Esophagus muscularis mucosa (tissue), 4 donors: Measurements from ENCODE around the gene CRYM. TPM values are rescaled to one million over a fixed set of nuclear protein-coding genes. Genes with fewer than 3 reads are reported as not detected.

Source experiments
- DNase-seq: peaks from one replicate; pipeline ENCODE4 v3.0.0-alpha.2; 2017; ENCODE audit errors: extremely low spot score
- H3K27ac ChIP-seq, 4 donors: fragments of 200-600 bp; sonication (generic); replicated peaks in 1 of 4; 1 replicate in 3 of 4; 2 replicates in 1 of 4; pipeline ENCODE4 v1.5.1; 2016 to 2019; ENCODE audit warnings: mild to moderate bottlenecking in 1 of 4
- H3K27me3 ChIP-seq, 4 donors: fragments of 200-600 bp; sonication (generic); one replicate each; pipeline versions ENCODE4 v1.5.1 to v1.6.0; 2016 to 2019
- H3K36me3 ChIP-seq, 4 donors: fragments of 200-600 bp; sonication (generic); one replicate each; pipeline ENCODE4 v1.5.1; 2016 to 2019
- H3K4me1 ChIP-seq, 4 donors: fragments of 200-600 bp; sonication (generic); one replicate each; pipeline ENCODE4 v1.5.1; 2016 to 2019
- H3K4me3 ChIP-seq, 4 donors: fragments of 200-600 bp; sonication (generic); 1 replicate in 2 of 4; 2 replicates in 2 of 4; pipeline ENCODE4 v1.5.1; 2016 to 2019; ENCODE audit warnings: mild to moderate bottlenecking in 4 of 4, moderate library complexity in 1 of 4
- H3K9me3 ChIP-seq, 4 donors: fragments of 200-600 bp; sonication (generic); 1 replicate in 3 of 4; 2 replicates in 1 of 4; pipeline ENCODE4 v1.5.1; 2016 to 2019
- EP300 ChIP-seq: sonication (generic); formaldehyde crosslinking; IDR thresholded peaks from one replicate; pipeline ENCODE4 v1.6.1; 2017; ENCODE audit warnings: antibody characterized with exemption
- POLR2A ChIP-seq: fragments of 450-650 bp; IDR thresholded peaks from one replicate; pipeline ENCODE4 v1.6.1; 2017; ENCODE audit warnings: antibody characterized with exemption, moderate library complexity, mild to moderate bottlenecking, low read depth
- POLR2AphosphoS5 ChIP-seq, 2 donors: sonication (generic); formaldehyde crosslinking; IDR thresholded peaks; one replicate each; pipeline ENCODE4 v1.6.1; 2017; ENCODE audit warnings: antibody characterized with exemption in 2 of 2
- WGBS: methylation state at CpG from one replicate; pipeline ENCODE4 v1.1.5; 2018; 5-methylcytosine and 5-hydroxymethylcytosine counted together
- intact Hi-C: fragments of 100-400 bp; cut with DNase I; formaldehyde crosslinking; loops from one replicate; pipeline ENCODE4 v1.15.1; 2023
- total RNA-seq, 4 donors: library from RNA; depleted of rRNA; stranded (reverse); fragments of >200 nt; gene quantifications; one replicate each; pipeline versions ENCODE4 v1.1.0 to v1.2.1, GENCODE V29; 2016
- TF ChIP-seq, protein P1 (sequence below), 3 experiments: fragments of 200-600 bp in 2 of 3; fragments of 450-650 bp in 1 of 3; sonication (generic) in 2 of 3; IDR thresholded peaks; one replicate each; pipeline ENCODE4 v1.5.1; 2017 to 2019; ENCODE audit warnings: antibody characterized with exemption in 3 of 3, mild to moderate bottlenecking in 2 of 3, moderate library complexity in 1 of 3

Gene CRYM
- total RNA-seq, 4 donors from 2014 or later: 1.0 to 1.2 TPM; not detected in 2

GRCh38 chr16:21285314-21285713 is 7.2 kb upstream of the CRYM start:
- peaks cover 0 to 57% (median 14%) of the 10 kb centered on the region in 4 donors for H3K27me3 ChIP-seq
- WGBS: 31% methylated on average over 1 of the region's 1 CpG
- TF ChIP-seq POLR2A (no peak), EP300 (no peak), POLR2AphosphoS5 (IDR thresholded peaks at IDR 0.05) (no peak)
- TF ChIP-seq, protein P1, sequence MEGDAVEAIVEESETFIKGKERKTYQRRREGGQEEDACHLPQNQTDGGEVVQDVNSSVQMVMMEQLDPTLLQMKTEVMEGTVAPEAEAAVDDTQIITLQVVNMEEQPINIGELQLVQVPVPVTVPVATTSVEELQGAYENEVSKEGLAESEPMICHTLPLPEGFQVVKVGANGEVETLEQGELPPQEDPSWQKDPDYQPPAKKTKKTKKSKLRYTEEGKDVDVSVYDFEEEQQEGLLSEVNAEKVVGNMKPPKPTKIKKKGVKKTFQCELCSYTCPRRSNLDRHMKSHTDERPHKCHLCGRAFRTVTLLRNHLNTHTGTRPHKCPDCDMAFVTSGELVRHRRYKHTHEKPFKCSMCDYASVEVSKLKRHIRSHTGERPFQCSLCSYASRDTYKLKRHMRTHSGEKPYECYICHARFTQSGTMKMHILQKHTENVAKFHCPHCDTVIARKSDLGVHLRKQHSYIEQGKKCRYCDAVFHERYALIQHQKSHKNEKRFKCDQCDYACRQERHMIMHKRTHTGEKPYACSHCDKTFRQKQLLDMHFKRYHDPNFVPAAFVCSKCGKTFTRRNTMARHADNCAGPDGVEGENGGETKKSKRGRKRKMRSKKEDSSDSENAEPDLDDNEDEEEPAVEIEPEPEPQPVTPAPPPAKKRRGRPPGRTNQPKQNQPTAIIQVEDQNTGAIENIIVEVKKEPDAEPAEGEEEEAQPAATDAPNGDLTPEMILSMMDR (IDR thresholded peaks at IDR 0.05): no peak

GRCh38 chr16:21284414-21284813 is 6.3 kb upstream of the CRYM start:
- Histone ChIP-seq H3K4me3 (no peak overlapping the region), H3K9me3 (peaks cover 0 to 2% (median 0%) of the 10 kb centered on the region in 4 donors), H3K27ac (no peak overlapping the region), H3K4me1 (peaks cover 5 to 11% (median 10%) of the 10 kb centered on the region in 4 donors), H3K36me3 (no peaks in the 10 kb centered on the region), H3K27me3 (peaks cover 0 to 51% (median 14%) of the 10 kb centered on the region in 4 donors)
- no peak for TF ChIP-seq POLR2AphosphoS5 (IDR thresholded peaks at IDR 0.05)
- no peak for TF ChIP-seq POLR2A
- no peak for TF ChIP-seq EP300
- TF ChIP-seq, protein P1 (IDR thresholded peaks at IDR 0.05): no peak
- intact Hi-C loops: no loop called here
- DNase-seq: no peak
- WGBS: 87% methylated on average over 4 of the region's 4 CpGs

More at GRCh38 chr16:21285314-21285713, 7.2 kb upstream of the CRYM start:
- intact Hi-C loops: no loop called here
- Histone ChIP-seq H3K4me3 (no peak overlapping the region), H3K9me3 (peaks cover 0 to 5% (median 0%) of the 10 kb centered on the region in 4 donors), H3K4me1 (peaks cover 5 to 11% (median 10%) of the 10 kb centered on the region in 4 donors), H3K27ac (no peak overlapping the region), H3K36me3 (no peaks in the 10 kb centered on the region)
- DNase-seq: no peak

GRCh38 chr16:21283521-21284289 is 5.6 kb upstream of the CRYM start:
- H3K9me3 ChIP-seq: no peaks in the 10 kb centered on the region
- intact Hi-C loops: no loop called here
- peaks cover 5 to 11% (median 10%) of the 10 kb centered on the region in 4 donors for H3K4me1 ChIP-seq
- H3K27me3 ChIP-seq: peaks cover 0 to 45% (median 14%) of the 10 kb centered on the region in 4 donors
- no peaks in the 10 kb centered on the region for H3K36me3 ChIP-seq
- peak overlapping the region; percentile 41 to 54 (median 48) for H3K4me3 ChIP-seq
- no peak overlapping the region for H3K27ac ChIP-seq
- WGBS: 4% methylated on average over 29 of the region's 67 CpGs
- peak; percentile 83 for DNase-seq
- TF ChIP-seq, protein P1 (IDR thresholded peaks at IDR 0.05): peak; percentile 24 to 52 (median 45)
- TF ChIP-seq POLR2A: no peak

DNA sequence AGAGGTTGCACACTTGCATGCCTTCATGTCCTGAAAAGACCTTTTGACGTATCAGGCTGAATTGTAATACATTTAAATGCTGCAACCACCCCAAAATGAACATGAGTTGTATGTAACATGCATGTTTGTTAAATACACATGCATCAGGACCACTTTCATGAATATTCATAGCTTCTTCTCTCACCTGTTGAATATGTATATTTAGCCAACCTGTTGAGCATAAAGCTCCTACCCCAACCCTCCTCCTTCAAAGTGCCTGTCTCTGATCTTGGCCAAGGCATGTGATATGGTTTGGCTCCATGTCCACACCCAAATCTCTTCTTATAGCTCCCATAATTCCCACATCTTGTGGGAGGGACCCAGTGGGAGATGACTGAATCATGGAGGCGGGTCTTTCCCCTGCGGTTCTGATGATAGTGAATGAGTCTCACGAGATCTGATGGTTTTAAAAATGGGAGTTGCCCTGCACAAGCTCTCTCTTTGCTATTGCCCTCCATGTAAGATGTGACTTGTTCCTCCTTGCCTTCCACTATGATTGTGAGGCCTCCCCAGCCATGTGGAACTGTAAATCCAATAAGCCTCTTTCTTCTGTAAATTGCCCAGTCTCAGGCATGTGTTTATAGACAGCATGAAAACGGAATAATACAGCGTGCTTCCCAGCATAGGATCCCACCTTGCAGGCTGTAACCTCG is 3.8 kb upstream of the CRYM start:
- intact Hi-C loops: no loop called here
- Histone ChIP-seq H3K9me3 (no peaks in the 10 kb centered on the region), H3K27me3 (peaks cover 0 to 50% (median 14%) of the 10 kb centered on the region in 4 donors), H3K36me3 (no peaks in the 10 kb centered on the region), H3K4me1 (peaks cover 10 to 23% (median 21%) of the 10 kb centered on the region in 4 donors), H3K27ac (no peak overlapping the region), H3K4me3 (no peak overlapping the region)
- no peak for TF ChIP-seq POLR2AphosphoS5 (IDR thresholded peaks at IDR 0.05)
- TF ChIP-seq POLR2A: no peak
- TF ChIP-seq, protein P1 (IDR thresholded peaks at IDR 0.05): no peak
- TF ChIP-seq EP300: no peak
- 87% methylated on average over 7 of the region's 7 CpGs for WGBS
- DNase-seq: no peak
